GM23338 (cell line): ENCODE results near the gene CFAP53.

Source experiments
- CTCF ChIP-seq, 2 experiments: fragments of 200-600 bp in 1 of 2; sonication (generic) in 1 of 2; conservative IDR thresholded peaks; 2 replicates each; pipeline versions ENCODE4 v1.5.1 to v1.6.1; 2016 to 2017; ENCODE audit warnings: antibody characterized with exemption in 2 of 2, low read depth in 2 of 2, mild to moderate bottlenecking in 2 of 2, moderate library complexity in 1 of 2
- EZH2phosphoT487 ChIP-seq: fragments of 200-600 bp; sonication (generic); IDR thresholded peaks from one replicate; pipeline ENCODE4 v1.8.1; 2018; ENCODE audit warnings: antibody characterized with exemption; ENCODE audit not compliant: unreplicated experiment
- REST ChIP-seq: IDR thresholded peaks from one replicate; pipeline ENCODE4 v1.6.1; 2018; ENCODE audit warnings: antibody characterized with exemption; ENCODE audit not compliant: unreplicated experiment

- TF ChIP-seq REST (no peak), CTCF (conservative IDR thresholded peaks at IDR 0.05; ENCODE audit: low read depth in 2 of 2) (no peak), EZH2phosphoT487 (no peak)
These were observed 20.2 kb upstream of the CFAP53 start for GRCh38 chr18:50286391-50287027.
